ENCODE data around the gene PLCB1.

DNA sequence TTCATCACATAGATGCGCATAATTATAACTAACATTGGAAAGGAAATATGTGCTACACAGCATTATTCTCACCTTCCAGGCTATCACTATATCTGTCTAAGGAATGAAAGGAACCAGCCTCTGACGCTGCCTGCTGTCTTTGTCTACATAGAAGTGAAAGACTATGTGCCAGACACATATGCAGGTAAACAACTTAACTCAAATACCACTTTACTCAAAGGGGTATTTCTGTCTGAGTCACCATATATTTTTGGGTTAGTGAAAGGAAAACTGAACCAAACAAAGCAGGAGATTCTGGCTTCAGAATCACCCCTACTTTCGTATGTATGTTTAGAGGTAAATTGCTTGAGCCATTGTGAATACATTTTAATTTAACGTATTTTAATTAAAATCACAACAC lies 608.2 kb downstream of the PLCB1 start:
- TF ChIP-seq, protein P1, sequence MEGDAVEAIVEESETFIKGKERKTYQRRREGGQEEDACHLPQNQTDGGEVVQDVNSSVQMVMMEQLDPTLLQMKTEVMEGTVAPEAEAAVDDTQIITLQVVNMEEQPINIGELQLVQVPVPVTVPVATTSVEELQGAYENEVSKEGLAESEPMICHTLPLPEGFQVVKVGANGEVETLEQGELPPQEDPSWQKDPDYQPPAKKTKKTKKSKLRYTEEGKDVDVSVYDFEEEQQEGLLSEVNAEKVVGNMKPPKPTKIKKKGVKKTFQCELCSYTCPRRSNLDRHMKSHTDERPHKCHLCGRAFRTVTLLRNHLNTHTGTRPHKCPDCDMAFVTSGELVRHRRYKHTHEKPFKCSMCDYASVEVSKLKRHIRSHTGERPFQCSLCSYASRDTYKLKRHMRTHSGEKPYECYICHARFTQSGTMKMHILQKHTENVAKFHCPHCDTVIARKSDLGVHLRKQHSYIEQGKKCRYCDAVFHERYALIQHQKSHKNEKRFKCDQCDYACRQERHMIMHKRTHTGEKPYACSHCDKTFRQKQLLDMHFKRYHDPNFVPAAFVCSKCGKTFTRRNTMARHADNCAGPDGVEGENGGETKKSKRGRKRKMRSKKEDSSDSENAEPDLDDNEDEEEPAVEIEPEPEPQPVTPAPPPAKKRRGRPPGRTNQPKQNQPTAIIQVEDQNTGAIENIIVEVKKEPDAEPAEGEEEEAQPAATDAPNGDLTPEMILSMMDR (IDR thresholded peaks at IDR 0.05; ENCODE audit: poor library complexity), result no peak
- no peak for TF ChIP-seq EZH2phosphoT487 (IDR thresholded peaks at IDR 0.05; ENCODE audit: low read depth, severe bottlenecking, unreplicated experiment)

Data from hepatocyte (in vitro differentiated cells).